LNCaP clone FGC (cell line): Measurements from ENCODE around the gene HSPG2.

Source experiments
- DNase-seq: peaks from one replicate; pipeline ENCODE4 v3.0.0-alpha.2; 2011; ENCODE audit warnings: low read depth
- H3K4me3 ChIP-seq: 2 replicates; pipeline ENCODE4 v1.5.1; 2011; ENCODE audit warnings: mild to moderate bottlenecking, low read depth, low read length, control low read depth
- CTCF ChIP-seq: IDR thresholded peaks from 2 replicates; pipeline ENCODE4 v1.5.1; 2012; ENCODE audit warnings: mild to moderate bottlenecking; ENCODE audit not compliant: control insufficient read depth, insufficient read depth; ENCODE audit errors: extremely low read depth

HSPG2 gene

GRCh38 chr1:21775985-21776562 is 161.0 kb downstream of the HSPG2 start:
- H3K4me3 ChIP-seq, result no peak overlapping the region
- TF ChIP-seq CTCF, result no peak
- no peak for DNase-seq

GRCh38 chr1:21775550-21775914 is 161.6 kb downstream of the HSPG2 start:
- DNase-seq, result no peak
- no peak overlapping the region for H3K4me3 ChIP-seq
- no peak for TF ChIP-seq CTCF

GRCh38 chr1:21774835-21775549 is 162.1 kb downstream of the HSPG2 start:
- DNase-seq, result no peak
- TF ChIP-seq CTCF, result no peak
- H3K4me3 ChIP-seq, result no peak overlapping the region

- H3K4me3 ChIP-seq, result no peak overlapping the region
- no peak for DNase-seq
- no peak for TF ChIP-seq CTCF
These were observed 163.5 kb downstream of the HSPG2 start for GRCh38 chr1:21773585-21773984.
